GM19099 (cell line): ENCODE data around the gene BATF.

Experiments
- POLR2A ChIP-seq: IDR thresholded peaks from 3 replicates; pipeline ENCODE4 v1.6.1; 2011; ENCODE audit warnings: low read depth; ENCODE audit not compliant: insufficient read length; ENCODE audit errors: extremely low read depth

The BATF gene

DNA sequence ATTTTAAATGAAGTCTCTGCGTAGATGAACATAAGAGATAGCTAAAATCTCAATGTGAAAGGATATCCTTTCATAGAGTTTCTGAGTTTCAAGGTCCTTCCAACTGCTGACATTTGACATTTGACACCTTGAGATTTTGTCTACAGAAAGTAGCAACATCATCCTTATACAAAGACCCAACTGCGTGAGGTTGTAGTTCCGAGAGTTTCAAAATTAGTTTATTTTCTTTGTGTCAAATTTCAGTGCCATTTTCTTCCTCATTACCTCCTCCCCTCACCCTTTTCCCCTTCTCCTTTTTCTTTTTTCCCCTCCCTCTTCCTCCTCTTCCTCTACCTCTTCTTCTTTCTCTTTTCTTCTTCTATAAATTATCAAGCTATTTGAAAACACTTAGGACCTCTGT, 26.9 kb upstream of the BATF start:
- TF ChIP-seq POLR2A, result no peak

DNA sequence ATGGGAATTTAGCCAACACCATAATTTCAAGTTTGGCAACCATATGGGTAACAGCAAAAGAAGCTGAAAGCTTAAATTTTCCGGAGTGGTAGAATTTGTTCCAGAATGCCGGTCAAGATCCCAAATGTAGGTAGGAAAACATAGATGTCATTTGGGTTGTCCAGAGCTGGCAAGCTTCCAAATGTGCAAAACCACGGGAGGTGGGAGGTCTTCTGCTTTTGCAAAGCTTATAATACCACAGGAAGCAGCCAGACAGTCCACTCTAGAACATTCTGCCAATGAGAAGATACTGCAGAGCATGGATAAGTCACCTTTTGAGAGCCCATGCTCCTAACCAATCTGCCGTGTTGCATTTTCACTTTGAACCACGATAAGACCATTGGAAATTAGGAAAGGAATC, 26.4 kb upstream of the BATF start:
- TF ChIP-seq POLR2A, result no peak

DNA sequence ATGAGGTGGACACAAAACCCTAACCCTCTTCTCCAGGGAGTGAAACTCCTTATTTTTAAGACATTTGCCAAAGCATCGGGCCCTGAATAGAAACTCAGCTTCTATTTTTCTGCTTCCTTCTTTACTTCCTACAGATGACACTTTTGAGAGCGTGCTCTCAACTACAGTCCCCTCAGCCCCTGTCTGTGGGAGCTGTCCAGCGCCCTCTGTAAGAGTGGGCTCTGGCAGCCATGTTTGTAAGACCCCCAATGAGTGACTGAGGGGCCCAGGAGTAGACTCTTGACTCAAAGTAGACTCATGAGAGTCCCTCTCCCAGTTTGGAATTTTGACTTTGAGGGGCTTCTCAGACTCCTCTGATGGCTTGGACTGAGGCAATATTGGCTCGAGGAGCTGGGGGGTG, 25.5 kb upstream of the BATF start:
- no peak for TF ChIP-seq POLR2A

DNA sequence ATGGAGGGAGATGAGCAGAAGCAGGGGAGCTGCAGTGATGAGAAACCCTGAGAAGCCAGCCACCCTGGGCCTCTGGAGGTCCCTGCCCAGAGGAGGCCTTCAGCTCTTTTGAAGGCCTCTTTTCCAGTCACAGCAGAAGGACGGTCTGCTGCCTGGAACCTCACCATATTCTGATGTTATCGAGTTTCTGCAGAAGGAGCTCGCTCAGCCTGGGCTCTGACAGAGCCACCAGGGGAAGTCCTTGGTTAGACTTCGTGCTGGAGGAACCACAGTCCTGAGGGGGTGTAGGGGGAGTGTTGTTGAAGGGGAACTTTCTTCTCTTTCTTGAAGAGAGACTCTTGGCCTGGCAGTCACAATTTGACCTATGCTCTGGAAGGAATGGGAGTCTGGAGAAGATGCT, 25.1 kb upstream of the BATF start:
- TF ChIP-seq POLR2A, result no peak

DNA sequence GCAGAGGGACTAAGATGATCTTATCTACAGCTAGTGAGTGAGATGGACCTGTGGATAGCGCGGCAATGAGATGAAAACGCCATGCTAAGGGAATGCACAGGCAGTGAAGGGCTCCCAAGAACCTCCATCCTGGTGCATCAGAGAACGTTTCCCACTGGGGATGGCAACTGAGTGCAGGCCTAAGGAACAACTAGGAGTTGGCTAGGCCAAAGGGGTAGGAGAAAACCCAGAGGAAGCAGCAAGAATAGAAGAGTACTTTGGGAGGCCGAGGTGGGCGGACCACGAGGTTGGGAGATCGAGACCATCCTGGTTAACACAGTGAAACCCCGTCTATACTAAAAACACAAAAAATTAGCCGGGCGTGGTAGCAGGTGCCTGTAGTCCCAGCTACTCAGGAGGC, 24.6 kb upstream of the BATF start:
- no peak for TF ChIP-seq POLR2A

DNA sequence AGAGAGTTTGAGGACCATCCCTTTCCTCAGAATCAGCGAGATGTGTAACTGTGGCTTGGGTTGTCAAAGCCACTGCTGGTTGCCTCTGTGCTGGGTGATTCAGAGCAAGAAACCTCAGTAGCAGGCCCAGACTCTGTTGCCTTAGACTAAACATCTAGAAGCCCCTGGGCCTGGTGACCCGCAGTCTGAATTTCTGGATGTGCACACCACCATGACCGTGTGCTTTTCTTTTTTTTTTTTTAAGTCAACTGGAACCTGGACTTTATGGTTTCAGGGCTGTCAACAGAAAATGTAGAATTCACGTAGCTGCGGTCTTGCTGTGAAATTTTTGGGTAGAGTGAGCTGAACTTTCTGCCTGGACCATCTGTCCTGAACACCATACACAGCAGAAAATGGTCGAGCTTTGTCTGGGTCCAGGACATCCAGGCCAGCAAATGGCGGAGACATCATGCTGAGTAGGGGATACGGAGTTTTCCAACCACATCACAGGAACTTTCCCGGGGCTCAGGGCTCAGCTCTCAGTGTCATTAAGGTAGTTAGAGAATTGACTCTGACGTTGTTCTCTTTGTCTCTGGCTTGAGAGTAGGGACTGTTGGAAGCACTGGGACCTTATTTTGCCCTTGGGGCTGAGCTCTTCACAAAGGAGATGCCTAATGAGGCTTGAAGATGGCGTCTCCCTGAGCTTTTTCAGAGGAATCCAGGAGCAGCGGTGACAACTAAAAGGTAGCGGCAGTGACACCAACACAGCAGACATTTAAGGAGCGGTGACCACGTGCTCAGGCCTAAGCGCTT, 23.0 kb upstream of the BATF start:
- no peak for TF ChIP-seq POLR2A

DNA sequence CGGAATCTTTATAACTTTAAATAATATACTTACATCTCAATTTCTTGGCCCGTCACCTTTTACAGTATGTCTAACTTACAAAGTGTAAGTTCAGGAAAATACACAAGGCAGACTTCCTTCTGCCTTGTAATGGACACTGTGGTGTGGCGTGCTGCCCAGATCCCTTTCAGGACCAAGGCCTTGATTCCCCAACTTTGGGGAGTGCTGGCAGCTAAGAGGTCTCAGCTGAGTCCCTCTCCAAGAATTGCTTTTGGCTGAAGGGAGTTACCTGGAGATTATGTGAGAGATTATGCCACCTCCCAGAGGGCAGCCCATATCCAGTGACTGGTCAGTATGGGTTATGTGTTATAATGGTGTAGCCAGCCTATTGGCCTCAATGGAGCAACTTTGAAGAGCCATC, 21.2 kb upstream of the BATF start:
- TF ChIP-seq POLR2A, result no peak

DNA sequence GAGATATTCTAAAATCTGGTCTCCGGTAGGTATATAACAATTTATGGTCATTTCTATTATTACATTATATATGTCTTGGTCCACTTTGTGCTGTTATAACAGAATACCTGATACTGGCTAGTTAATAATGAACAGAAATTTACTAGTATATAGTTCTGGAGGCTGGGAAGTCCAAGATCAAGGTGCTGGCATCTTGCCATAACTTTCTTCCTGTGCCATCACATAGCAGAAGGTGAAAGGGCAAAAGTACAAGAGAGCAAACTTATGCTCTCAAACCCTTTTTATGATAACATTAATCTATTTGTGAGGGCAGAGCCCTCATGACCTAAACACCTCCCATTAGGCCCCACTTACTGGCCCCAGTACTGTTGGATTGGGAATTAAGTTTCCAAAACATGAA, 17.9 kb upstream of the BATF start:
- TF ChIP-seq POLR2A, result no peak

DNA sequence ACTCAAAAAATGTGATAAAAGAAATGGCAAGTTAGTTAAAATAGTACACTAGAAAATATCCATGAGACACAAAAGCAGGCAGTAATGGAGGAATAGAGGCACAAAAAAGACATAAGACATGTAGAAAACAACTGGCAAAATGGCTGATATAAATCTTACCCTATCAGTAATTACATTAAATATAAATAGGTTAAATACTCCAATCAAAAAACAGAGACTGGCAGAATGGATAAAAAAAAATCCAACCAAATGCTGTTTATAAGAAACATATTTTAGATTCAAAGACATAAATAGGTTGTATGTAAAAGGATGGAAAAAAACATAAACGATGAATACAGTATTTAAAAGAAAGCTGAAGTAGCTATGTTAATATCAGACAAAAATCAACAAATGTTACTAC, 15.3 kb upstream of the BATF start:
- TF ChIP-seq POLR2A, result no peak

DNA sequence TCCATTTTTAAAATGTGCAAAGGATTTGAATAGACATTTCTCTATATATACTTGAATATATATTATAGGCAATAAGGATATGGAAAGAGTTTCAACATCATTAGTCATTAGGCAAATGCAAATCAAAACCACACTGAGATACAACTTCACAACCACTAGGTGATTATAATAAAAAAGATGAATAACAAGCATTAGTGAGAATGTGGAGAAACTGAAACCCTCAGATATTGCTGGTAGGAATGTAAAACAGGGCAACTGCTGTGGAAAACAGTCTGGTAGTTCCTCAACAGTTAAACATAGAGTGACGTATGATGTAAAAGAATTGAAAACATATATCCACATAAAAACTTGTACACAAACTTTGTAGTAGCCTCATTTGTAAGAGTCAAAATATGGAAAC, 11.7 kb upstream of the BATF start:
- no peak for TF ChIP-seq POLR2A

DNA sequence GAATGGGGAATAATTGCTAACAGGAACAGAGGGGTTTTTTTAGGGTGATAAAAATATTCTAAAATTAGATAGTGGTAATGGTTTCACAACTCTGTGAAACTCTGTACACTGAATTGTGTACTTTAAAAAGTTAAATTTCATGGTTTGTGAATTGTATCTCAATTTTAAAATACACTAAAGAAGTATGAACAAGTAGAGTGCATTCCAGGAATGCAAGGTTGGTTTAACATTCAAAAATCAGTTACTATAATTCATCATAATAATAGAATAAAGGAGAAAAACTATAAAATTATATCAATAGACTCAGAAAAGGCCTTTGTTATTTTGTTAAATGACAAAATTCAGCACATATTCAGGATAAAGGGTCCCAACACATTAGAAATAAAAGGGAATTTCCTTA, 11.1 kb upstream of the BATF start:
- TF ChIP-seq POLR2A, result no peak

DNA sequence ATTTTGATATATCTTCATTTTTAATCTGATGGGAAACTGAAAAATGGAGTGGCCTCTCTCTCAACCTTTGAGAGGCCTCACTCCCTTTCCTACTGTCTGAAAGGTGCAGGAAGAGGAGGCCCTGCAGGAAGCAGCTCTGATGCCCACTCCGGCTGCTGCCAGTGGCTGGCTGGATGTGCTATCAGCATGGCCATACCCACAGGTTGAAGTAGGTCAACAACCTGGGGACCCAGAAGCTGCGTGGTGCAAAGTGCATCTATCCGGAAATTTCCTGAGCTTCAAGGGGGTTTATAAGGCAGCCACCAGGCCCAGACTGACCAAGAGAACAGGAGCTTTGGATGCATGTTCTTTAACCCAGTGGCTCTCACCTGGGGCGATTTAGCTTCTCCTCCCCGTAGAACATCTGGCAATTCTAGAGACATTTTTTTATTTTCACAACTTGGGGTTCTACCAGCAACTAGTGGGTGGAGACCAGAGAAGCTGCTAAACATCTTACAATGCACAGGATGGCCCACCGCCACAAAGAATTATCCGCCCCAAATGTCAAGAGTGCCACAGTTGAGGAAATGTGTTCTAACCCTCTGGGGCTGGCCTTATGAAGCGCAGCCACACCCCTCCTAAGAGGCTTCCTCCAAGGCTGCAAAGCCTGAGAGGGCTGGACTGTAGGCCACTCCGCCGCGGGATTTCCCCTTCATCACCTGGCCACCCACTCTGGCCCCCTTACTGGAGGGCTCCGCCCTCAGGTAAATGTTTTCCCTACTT, 8.2 kb upstream of the BATF start:
- no peak for TF ChIP-seq POLR2A

DNA sequence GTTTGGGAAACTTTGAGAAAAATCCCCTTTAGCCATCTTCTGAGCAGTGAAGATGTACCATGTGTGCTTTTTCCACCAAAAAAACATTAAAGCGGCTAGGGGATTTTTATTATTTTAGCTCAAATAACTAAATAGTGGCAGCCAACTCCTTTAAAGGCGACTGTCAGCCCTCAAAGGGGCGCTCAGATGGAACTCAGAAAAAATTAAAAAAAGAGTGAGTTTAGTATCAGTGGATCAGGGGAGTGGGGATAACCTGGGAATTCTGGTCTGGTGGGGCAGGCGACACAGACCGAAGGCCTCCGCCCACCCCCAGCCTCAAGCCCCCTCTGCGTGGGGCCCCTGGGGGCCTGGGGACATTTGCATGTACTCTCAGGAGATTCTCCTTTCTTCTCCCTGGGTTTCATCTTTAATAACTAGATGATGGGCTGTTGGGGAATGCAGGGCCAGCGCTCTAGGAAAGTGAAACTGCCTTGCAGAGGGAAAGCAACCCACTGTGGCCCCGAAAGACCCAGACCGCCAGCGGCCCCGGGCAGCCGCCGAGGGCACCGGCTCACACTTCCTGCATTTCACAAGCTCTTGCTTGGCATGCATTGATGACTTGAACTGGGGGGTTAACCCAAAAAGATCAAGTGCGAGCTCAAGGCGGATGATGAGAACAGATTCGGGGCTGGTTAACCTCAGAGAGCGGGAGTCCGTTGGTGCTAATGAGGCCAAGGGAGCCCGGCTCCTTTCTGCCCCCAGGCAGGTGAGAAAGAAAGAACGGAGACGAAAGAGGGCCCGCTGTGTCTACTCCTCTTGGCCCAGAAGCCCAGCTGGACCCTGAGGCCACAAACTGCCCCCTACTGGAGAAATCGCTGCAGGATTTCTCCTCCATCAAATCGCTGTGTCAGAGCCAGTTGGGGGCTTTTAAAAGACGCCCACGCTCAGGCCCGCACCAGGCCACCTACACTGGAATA, 7.3 kb upstream of the BATF start:
- peak; percentile 47 for TF ChIP-seq POLR2A

DNA sequence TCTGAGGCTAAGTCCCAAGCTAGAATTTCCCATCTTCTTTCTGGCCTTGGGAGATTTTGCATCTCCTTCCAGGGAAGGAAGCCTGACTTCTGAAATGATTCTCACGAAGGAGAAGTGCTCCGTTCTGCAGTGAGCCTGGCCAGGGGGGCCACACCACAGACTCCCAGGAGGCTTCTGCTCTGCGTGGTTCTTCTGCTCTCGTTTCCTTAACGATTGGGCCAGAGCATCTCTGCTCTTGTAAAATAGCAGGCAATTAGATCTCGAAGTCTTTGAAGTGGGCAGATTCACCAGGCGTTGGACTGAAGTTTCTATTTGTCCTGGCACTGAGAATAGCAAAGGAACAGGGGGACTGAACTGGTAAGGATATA, 6.7 kb upstream of the BATF start:
- no peak for TF ChIP-seq POLR2A

DNA sequence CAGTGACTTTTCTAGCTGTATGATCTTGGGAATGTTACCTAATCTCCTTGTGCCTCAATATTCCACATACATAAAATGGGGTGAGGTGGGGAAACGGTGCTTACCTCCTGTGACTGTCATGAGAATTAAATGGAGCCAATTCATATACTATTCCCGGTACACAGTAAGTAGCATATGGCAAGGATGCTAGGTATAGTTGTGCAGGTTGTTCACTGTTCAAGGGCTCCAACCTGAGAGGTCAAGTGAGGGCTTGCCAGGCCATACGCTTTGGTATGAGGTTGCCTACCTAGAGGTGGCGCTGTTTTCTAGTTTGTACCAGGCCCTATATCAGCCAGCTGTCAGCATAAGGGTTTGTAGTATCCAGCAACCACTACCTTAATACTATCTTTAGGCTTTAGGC, 3.6 kb upstream of the BATF start:
- no peak for TF ChIP-seq POLR2A
